HCT116 (cell line): ENCODE data around the gene CUX1. TPM values are rescaled to one million over a fixed set of nuclear protein-coding genes. Genes with fewer than 3 reads are reported as not detected.

ENCODE experiments used
- ATAC-seq: fragments of 200-7000 bp; cut with Tn5 transposase; 2 replicates; pipeline ENCODE4 v1.9.1; 2020; ENCODE audit warnings: mild to moderate bottlenecking, moderate library complexity
- BruUV-seq: library from RNA; stranded (reverse); fragments of 400-500 nt; replicated peaks from 2 replicates; lab custom pipeline; 2021; lab: Mats Ljungman, UMichigan
- CTCF ChIA-PET: fragments of 300-600 bp; sonication (Branson Sonifier 250); formaldehyde crosslinking; loops from one replicate; lab custom pipeline; 2021; ENCODE audit warnings: antibody characterized with exemption; lab: Charles Lee
- POLR2A ChIA-PET: fragments of 300-600, 350-600 bp; sonication (Branson Sonifier 250); formaldehyde crosslinking; loops from one replicate; lab custom pipeline; 2021; ENCODE audit warnings: antibody characterized with exemption; lab: Charles Lee
- RAD21 ChIA-PET, 2 experiments: fragments of 300-600 bp; sonication (Branson Sonifier 250); formaldehyde crosslinking; loops; one replicate each; lab custom pipeline; 2023; ENCODE audit warnings: low total read pairs in 2 of 2; ENCODE audit not compliant: uncharacterized antibody in 2 of 2, unreplicated experiment in 2 of 2, low non-redundant PET in 1 of 2; lab: Charles Lee
- DNase-seq: peaks from one replicate; pipeline ENCODE4 v3.0.0-alpha.2; 2010; ENCODE audit warnings: low read depth, low spot score
- H2AFZ ChIP-seq: fragments of 200-600 bp; shearing (Covaris generic), sonication (generic); 2 replicates; pipeline ENCODE4 v1.6.1; 2017; ENCODE audit warnings: low read depth, mixed run types, mixed read lengths, antibody characterized with exemption, low read length; ENCODE audit not compliant: poor library complexity, severe bottlenecking
- H3K27ac ChIP-seq: 2 replicates; pipeline ENCODE4 v1.5.1; 2012; ENCODE audit warnings: low read depth, low read length
- H3K27me3 ChIP-seq: fragments of 200-600 bp; sonication (generic); 2 replicates; pipeline ENCODE4 v1.6.1; 2016; ENCODE audit warnings: mixed run types, low read length, mixed read lengths; ENCODE audit not compliant: insufficient read depth
- H3K36me3 ChIP-seq, 2 experiments: fragments of 200-500 bp in 1 of 2; fragments of 200-600 bp in 1 of 2; sonication (Bioruptor generic) in 1 of 2; sonication (generic) in 1 of 2; 2 replicates each; pipeline versions ENCODE4 v1.5.1 to v1.6.1; 2014 to 2016; ENCODE audit warnings: low read length in 2 of 2, inconsistent platforms in 1 of 2, mixed read lengths in 1 of 2, mixed run types in 1 of 2; ENCODE audit not compliant: insufficient read depth in 2 of 2, control insufficient read depth in 1 of 2
- H3K4me1 ChIP-seq, 2 experiments: fragments of 200-600 bp in 1 of 2; sonication (generic) in 1 of 2; 2 replicates each; pipeline versions ENCODE4 v1.5.1 to v1.6.1; 2012 to 2017; ENCODE audit warnings: low read length in 2 of 2, inconsistent platforms in 1 of 2, mild to moderate bottlenecking in 1 of 2, mixed read lengths in 1 of 2, mixed run types in 1 of 2, moderate library complexity in 1 of 2; ENCODE audit not compliant: insufficient read depth in 2 of 2, control insufficient read depth in 1 of 2
- H3K4me2 ChIP-seq: fragments of 200-600 bp; sonication (generic); 2 replicates; pipeline ENCODE4 v1.6.1; 2017; ENCODE audit warnings: mixed run types, low read length, mixed read lengths
- H3K4me3 ChIP-seq, 2 experiments: fragments of 200-600 bp in 1 of 2; sonication (generic) in 1 of 2; replicated peaks in 1 of 2; 2 replicates each; pipeline ENCODE4 v1.5.1; 2011 to 2016; ENCODE audit warnings: low read length in 2 of 2, control low read depth in 1 of 2, low read depth in 1 of 2, mild to moderate bottlenecking in 1 of 2, mixed read lengths in 1 of 2, mixed run types in 1 of 2
- H3K79me2 ChIP-seq: fragments of 200-600 bp; sonication (generic); 2 replicates; pipeline ENCODE4 v1.6.1; 2017; ENCODE audit warnings: mild to moderate bottlenecking, mixed run types, low read length, moderate library complexity, mixed read lengths; ENCODE audit not compliant: insufficient read depth
- H3K9ac ChIP-seq: fragments of 200-600 bp; sonication (generic); 2 replicates; pipeline ENCODE4 v1.6.1; 2016; ENCODE audit warnings: low read length, mixed read lengths
- H3K9me2 ChIP-seq: fragments of 200-600 bp; sonication (generic), shearing (Covaris generic); 2 replicates; pipeline ENCODE4 v1.6.1; 2017; ENCODE audit warnings: mixed run types, mild to moderate bottlenecking, moderate library complexity; ENCODE audit not compliant: insufficient read depth
- H3K9me3 ChIP-seq, 2 experiments: fragments of 200-500 bp in 1 of 2; fragments of 200-600 bp in 1 of 2; sonication (Bioruptor generic) in 1 of 2; sonication (generic) in 1 of 2; 2 replicates each; pipeline ENCODE4 v1.6.1; 2014 to 2017; ENCODE audit warnings: low read length in 2 of 2, mixed read lengths in 2 of 2, inconsistent platforms in 1 of 2, low read depth in 1 of 2, mild to moderate bottlenecking in 1 of 2, mixed run types in 1 of 2, moderate library complexity in 1 of 2; ENCODE audit not compliant: control insufficient read depth in 1 of 2, insufficient read depth in 1 of 2
- H4K20me1 ChIP-seq: fragments of 200-600 bp; sonication (generic), shearing (Covaris generic); 2 replicates; pipeline ENCODE4 v1.6.1; 2017; ENCODE audit warnings: mixed run types, mild to moderate bottlenecking, moderate library complexity; ENCODE audit not compliant: insufficient read depth
- CBX3 ChIP-seq: IDR thresholded peaks from 2 replicates; pipeline ENCODE4 v1.6.1; 2012; ENCODE audit warnings: low read depth
- EGR1 ChIP-seq: IDR thresholded peaks from 2 replicates; pipeline ENCODE4 v1.6.1; 2012; ENCODE audit warnings: low read depth
- ELF1 ChIP-seq: IDR thresholded peaks from 2 replicates; pipeline ENCODE4 v1.6.1; 2012; ENCODE audit warnings: low read depth, borderline replicate concordance
- EZH2phosphoT487 ChIP-seq: fragments of 200-600 bp; IDR thresholded peaks from 2 replicates; pipeline ENCODE4 v1.6.1; 2018; ENCODE audit warnings: antibody characterized with exemption, borderline replicate concordance
- FOSL1 ChIP-seq: IDR thresholded peaks from 2 replicates; pipeline ENCODE4 v1.6.1; 2012; ENCODE audit warnings: low read depth
- JUND ChIP-seq: IDR thresholded peaks from 2 replicates; pipeline ENCODE4 v1.6.1; 2012
- POLR2A ChIP-seq: IDR thresholded peaks from 2 replicates; pipeline ENCODE4 v1.7.0; 2011; ENCODE audit warnings: borderline replicate concordance; ENCODE audit not compliant: insufficient read depth, insufficient read length; ENCODE audit errors: extremely low read depth
- POLR2AphosphoS5 ChIP-seq: IDR thresholded peaks from 2 replicates; pipeline ENCODE4 v1.6.1; 2011; ENCODE audit warnings: mild to moderate bottlenecking, low read depth, low read length, moderate library complexity
- RAD21 ChIP-seq: IDR thresholded peaks from 2 replicates; pipeline ENCODE4 v1.6.1; 2012; ENCODE audit warnings: low read depth, mild to moderate bottlenecking
- SIN3A ChIP-seq: IDR thresholded peaks from 2 replicates; pipeline ENCODE4 v1.6.1; 2012; ENCODE audit warnings: low read depth
- SP1 ChIP-seq: IDR thresholded peaks from 2 replicates; pipeline ENCODE4 v1.6.1; 2012; ENCODE audit warnings: low read depth
- SRF ChIP-seq: IDR thresholded peaks from 2 replicates; pipeline ENCODE4 v1.6.1; 2012; ENCODE audit warnings: low read depth
- TCF7L2 ChIP-seq: IDR thresholded peaks from 2 replicates; pipeline ENCODE4 v1.7.0; 2011; ENCODE audit warnings: borderline replicate concordance, inconsistent platforms; ENCODE audit not compliant: insufficient read depth, insufficient read length; ENCODE audit errors: extremely low read depth
- YY1 ChIP-seq: IDR thresholded peaks from 2 replicates; pipeline ENCODE4 v1.6.1; 2011; ENCODE audit warnings: low read length, low read depth, moderate library complexity, mild to moderate bottlenecking; ENCODE audit not compliant: insufficient replicate concordance; ENCODE audit errors: extremely low read depth
- ZFX ChIP-seq: fragments of 450-650 bp; IDR thresholded peaks from 2 replicates; pipeline ENCODE4 v1.6.1; 2017
- ZNF274 ChIP-seq: fragments of 200-500 bp; sonication (Bioruptor generic); IDR thresholded peaks from 2 replicates; pipeline ENCODE4 v1.6.1; 2014; ENCODE audit warnings: mild to moderate bottlenecking, low read depth, low read length, inconsistent platforms
- intact Hi-C: fragments of 100-400 bp; cut with micrococcal nuclease; formaldehyde crosslinking; loops from 2 replicates; pipeline ENCODE4 v1.10.0; 2022
- total RNA-seq: library from RNA; stranded (reverse); gene quantifications from one replicate; pipeline ENCODE4 v1.2.1, GENCODE V29; 2021; ENCODE audit not compliant: unreplicated experiment
- TF ChIP-seq, protein P1 (sequence below), 3 experiments: fragments of 200-600 bp in 1 of 3; sonication (generic) in 1 of 3; IDR thresholded peaks in 2 of 3; conservative IDR thresholded peaks in 1 of 3; 2 replicates each; pipeline ENCODE4 v1.5.1; 2012 to 2017; ENCODE audit warnings: low read depth in 2 of 3, low read length in 2 of 3, antibody characterized with exemption in 1 of 3, borderline replicate concordance in 1 of 3, control low read depth in 1 of 3, mild to moderate bottlenecking in 1 of 3, mixed read lengths in 1 of 3, mixed run types in 1 of 3, moderate library complexity in 1 of 3; ENCODE audit not compliant: insufficient read depth in 1 of 3
- TF ChIP-seq, protein P2 (sequence below): IDR thresholded peaks from 2 replicates; pipeline ENCODE4 v1.6.1; 2012
- TF ChIP-seq, protein P3 (sequence below): IDR thresholded peaks from 2 replicates; pipeline ENCODE4 v1.6.1; 2012
- TF ChIP-seq, protein P4 (sequence below): IDR thresholded peaks from 2 replicates; pipeline ENCODE4 v1.6.1; 2011; ENCODE audit warnings: mild to moderate bottlenecking, low read length, moderate library complexity; ENCODE audit not compliant: insufficient replicate concordance; ENCODE audit errors: extremely low read depth

CUX1 gene
- total RNA-seq, 1 experiment from 2014 or later: 68.9 TPM

DNA sequence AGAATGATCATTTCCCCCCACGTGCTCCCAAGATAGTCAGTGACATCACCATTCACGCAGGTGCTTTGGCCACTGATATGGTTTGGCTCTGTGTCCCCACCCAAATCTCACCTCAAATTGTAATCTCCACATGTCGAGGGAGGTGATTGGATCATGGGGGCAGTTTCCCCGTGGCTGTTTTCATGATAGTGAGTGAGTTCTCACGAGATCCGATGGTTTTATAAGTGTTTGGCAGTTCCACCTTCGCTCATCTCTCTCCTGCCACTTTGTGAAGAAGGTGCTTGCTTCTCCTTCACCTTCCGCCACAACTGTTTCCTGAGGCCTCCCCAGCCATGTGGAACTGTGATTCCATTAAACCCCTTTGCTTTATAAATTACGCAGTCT lies 263.8 kb downstream of the CUX1 start:
- POLR2A ChIA-PET: no interaction called here
- no peak for TF ChIP-seq ZFX
- no peak for TF ChIP-seq POLR2A
- TF ChIP-seq SP1: no peak
- TF ChIP-seq TCF7L2: no peak
- no peak for TF ChIP-seq SIN3A
- TF ChIP-seq, protein P1, sequence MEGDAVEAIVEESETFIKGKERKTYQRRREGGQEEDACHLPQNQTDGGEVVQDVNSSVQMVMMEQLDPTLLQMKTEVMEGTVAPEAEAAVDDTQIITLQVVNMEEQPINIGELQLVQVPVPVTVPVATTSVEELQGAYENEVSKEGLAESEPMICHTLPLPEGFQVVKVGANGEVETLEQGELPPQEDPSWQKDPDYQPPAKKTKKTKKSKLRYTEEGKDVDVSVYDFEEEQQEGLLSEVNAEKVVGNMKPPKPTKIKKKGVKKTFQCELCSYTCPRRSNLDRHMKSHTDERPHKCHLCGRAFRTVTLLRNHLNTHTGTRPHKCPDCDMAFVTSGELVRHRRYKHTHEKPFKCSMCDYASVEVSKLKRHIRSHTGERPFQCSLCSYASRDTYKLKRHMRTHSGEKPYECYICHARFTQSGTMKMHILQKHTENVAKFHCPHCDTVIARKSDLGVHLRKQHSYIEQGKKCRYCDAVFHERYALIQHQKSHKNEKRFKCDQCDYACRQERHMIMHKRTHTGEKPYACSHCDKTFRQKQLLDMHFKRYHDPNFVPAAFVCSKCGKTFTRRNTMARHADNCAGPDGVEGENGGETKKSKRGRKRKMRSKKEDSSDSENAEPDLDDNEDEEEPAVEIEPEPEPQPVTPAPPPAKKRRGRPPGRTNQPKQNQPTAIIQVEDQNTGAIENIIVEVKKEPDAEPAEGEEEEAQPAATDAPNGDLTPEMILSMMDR (IDR thresholded peaks at IDR 0.05 in 2 of 3, conservative IDR thresholded peaks at IDR 0.05 in 1 of 3; ENCODE audit: borderline replicate concordance in 1 of 3, insufficient read depth in 1 of 3, low read depth in 2 of 3, low read length in 2 of 3): no peak
- no peak for TF ChIP-seq CBX3
- TF ChIP-seq, protein P2, sequence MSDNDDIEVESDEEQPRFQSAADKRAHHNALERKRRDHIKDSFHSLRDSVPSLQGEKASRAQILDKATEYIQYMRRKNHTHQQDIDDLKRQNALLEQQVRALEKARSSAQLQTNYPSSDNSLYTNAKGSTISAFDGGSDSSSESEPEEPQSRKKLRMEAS: no peak
- no peak for TF ChIP-seq FOSL1
- TF ChIP-seq ELF1: no peak
- TF ChIP-seq, protein P3, sequence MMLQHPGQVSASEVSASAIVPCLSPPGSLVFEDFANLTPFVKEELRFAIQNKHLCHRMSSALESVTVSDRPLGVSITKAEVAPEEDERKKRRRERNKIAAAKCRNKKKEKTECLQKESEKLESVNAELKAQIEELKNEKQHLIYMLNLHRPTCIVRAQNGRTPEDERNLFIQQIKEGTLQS: no peak
- TF ChIP-seq EZH2phosphoT487: no peak
- no peak for TF ChIP-seq EGR1
- no peak for TF ChIP-seq SRF
- TF ChIP-seq, protein P4, sequence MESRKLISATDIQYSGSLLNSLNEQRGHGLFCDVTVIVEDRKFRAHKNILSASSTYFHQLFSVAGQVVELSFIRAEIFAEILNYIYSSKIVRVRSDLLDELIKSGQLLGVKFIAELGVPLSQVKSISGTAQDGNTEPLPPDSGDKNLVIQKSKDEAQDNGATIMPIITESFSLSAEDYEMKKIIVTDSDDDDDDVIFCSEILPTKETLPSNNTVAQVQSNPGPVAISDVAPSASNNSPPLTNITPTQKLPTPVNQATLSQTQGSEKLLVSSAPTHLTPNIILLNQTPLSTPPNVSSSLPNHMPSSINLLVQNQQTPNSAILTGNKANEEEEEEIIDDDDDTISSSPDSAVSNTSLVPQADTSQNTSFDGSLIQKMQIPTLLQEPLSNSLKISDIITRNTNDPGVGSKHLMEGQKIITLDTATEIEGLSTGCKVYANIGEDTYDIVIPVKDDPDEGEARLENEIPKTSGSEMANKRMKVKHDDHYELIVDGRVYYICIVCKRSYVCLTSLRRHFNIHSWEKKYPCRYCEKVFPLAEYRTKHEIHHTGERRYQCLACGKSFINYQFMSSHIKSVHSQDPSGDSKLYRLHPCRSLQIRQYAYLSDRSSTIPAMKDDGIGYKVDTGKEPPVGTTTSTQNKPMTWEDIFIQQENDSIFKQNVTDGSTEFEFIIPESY: no peak
- TF ChIP-seq POLR2AphosphoS5: no peak
- TF ChIP-seq YY1: no peak
- TF ChIP-seq JUND: no peak
- TF ChIP-seq RAD21: no peak
- TF ChIP-seq ZNF274: no peak
- TF ChIP-seq, all 23 proteins: peak for 0
- H2AFZ ChIP-seq: no peak overlapping the region
- ATAC-seq (no peak), DNase-seq (no peak)
- CTCF ChIA-PET: no interaction called here
- no peak overlapping the region for H3K27ac ChIP-seq
- no peak overlapping the region for H3K4me2 ChIP-seq
- intact Hi-C loops: no loop called here
- H3K27me3 ChIP-seq: no peaks in the 10 kb centered on the region
- no peak overlapping the region for H3K4me3 ChIP-seq
- peaks cover 0 to 14% of the 10 kb centered on the region in 2 experiments; a peak in 2 of 4 replicates for H3K36me3 ChIP-seq
- BruUV-seq: no TSS peak
- peaks cover 2% of the 10 kb centered on the region; the same call in 1 of the 2 replicates for H3K79me2 ChIP-seq
- RAD21 ChIA-PET: no interaction called here
- H3K4me1 ChIP-seq: peaks cover 36 to 50% of the 10 kb centered on the region in 2 experiments
- no peaks in the 10 kb centered on the region for H4K20me1 ChIP-seq
- no peaks in the 10 kb centered on the region for H3K9me2 ChIP-seq
- H3K9ac ChIP-seq: no peak overlapping the region
- peaks cover 4 to 11% of the 10 kb centered on the region in 2 experiments; a peak in 2 of 4 replicates for H3K9me3 ChIP-seq
